NOMO-1 (cell line): ENCODE data around the gene TMEM51.

ENCODE experiments used
- DNase-seq, 2 experiments: peaks; one replicate each; lab custom pipeline; 2025; ENCODE audit not compliant: unreplicated experiment in 2 of 2; lab: John Stamatoyannopoulos, UW

The TMEM51 gene

GRCh38 chr1:15238789-15239188 is 85.2 kb downstream of the TMEM51 start:
- DNase-seq: no peak

- no peak for DNase-seq
Measured at GRCh38 chr1:15242766-15243165, 89.2 kb downstream of the TMEM51 start.

GRCh38 chr1:15243275-15244043 is 89.9 kb downstream of the TMEM51 start:
- DNase-seq: no peak

GRCh38 chr1:15244813-15245212 is 91.3 kb downstream of the TMEM51 start:
- no peak for DNase-seq

GRCh38 chr1:15245593-15246360 is 92.2 kb downstream of the TMEM51 start:
- DNase-seq: peak in 1 of 2 experiments; percentile 30

GRCh38 chr1:15246960-15247614 is 93.5 kb downstream of the TMEM51 start, which contains the start of gene FHAD1:
Gene FHAD1, plus strand, starts transcription at chr1:15247223. Its CDS starts 4,562 bp downstream, at chr1:15251785.
- DNase-seq: no peak

- DNase-seq: no peak
Measured at GRCh38 chr1:15248216-15248615, 94.7 kb downstream of the TMEM51 start.

- DNase-seq: no peak
Measured at GRCh38 chr1:15249081-15249480, 95.5 kb downstream of the TMEM51 start.

- DNase-seq: no peak
Measured at GRCh38 chr1:15251857-15252835, 98.6 kb downstream of the TMEM51 start.

GRCh38 chr1:15254559-15254958 is 101.0 kb downstream of the TMEM51 start:
- DNase-seq: no peak

- DNase-seq: no peak
Measured at GRCh38 chr1:15255582-15256149, 102.1 kb downstream of the TMEM51 start.

GRCh38 chr1:15256584-15256983 is 103.0 kb downstream of the TMEM51 start:
- DNase-seq: no peak

GRCh38 chr1:15257309-15257708 is 103.8 kb downstream of the TMEM51 start:
- no peak for DNase-seq

GRCh38 chr1:15258833-15259621 is 105.5 kb downstream of the TMEM51 start:
- peak in 1 of 2 experiments; percentile 12 for DNase-seq

GRCh38 chr1:15259622-15260007 is 106.1 kb downstream of the TMEM51 start:
- no peak for DNase-seq

GRCh38 chr1:15260418-15261154 is 107.0 kb downstream of the TMEM51 start:
- DNase-seq: no peak

GRCh38 chr1:15261155-15262002 is 107.8 kb downstream of the TMEM51 start:
- peak in 1 of 2 experiments; percentile 32 for DNase-seq

- DNase-seq: no peak
Measured at GRCh38 chr1:15262003-15262377, 108.4 kb downstream of the TMEM51 start.
